HG03139 (cell line): Measurements from ENCODE around the gene DOK6.

ENCODE experiments used
- ATAC-seq: cut with Tn5 transposase; IDR thresholded peaks from one replicate; pipeline ENCODE4 v1.9.1; 2021; ENCODE audit not compliant: unreplicated experiment

DOK6 gene

GRCh38 chr18:69677595-69677994, 276.9 kb downstream of the DOK6 start:
- no peak for ATAC-seq

GRCh38 chr18:69680123-69680522, 279.4 kb downstream of the DOK6 start:
- ATAC-seq: no peak

- ATAC-seq: no peak
Observed at GRCh38 chr18:69683176-69683575, 282.5 kb downstream of the DOK6 start.

- no peak for ATAC-seq
Observed at GRCh38 chr18:69684789-69685188, 284.1 kb downstream of the DOK6 start.

- ATAC-seq: no peak
Observed at GRCh38 chr18:69686861-69687260, 286.2 kb downstream of the DOK6 start.

- no peak for ATAC-seq
Observed at GRCh38 chr18:69689121-69689759, 288.6 kb downstream of the DOK6 start.

- ATAC-seq: peak; percentile 68
Observed at GRCh38 chr18:69691008-69691760, 290.5 kb downstream of the DOK6 start.

- ATAC-seq: no peak
Observed at GRCh38 chr18:69697069-69697468, 296.4 kb downstream of the DOK6 start.

- no peak for ATAC-seq
Observed at GRCh38 chr18:69697689-69698088, 297.0 kb downstream of the DOK6 start.

GRCh38 chr18:69701305-69701704, 300.6 kb downstream of the DOK6 start:
- no peak for ATAC-seq

- ATAC-seq: no peak
Observed at GRCh38 chr18:69703461-69703860, 302.8 kb downstream of the DOK6 start.

GRCh38 chr18:69705987-69706386, 305.3 kb downstream of the DOK6 start:
- ATAC-seq: no peak

- no peak for ATAC-seq
Observed at GRCh38 chr18:69708844-69709243, 308.2 kb downstream of the DOK6 start.

GRCh38 chr18:69715191-69715795, 314.6 kb downstream of the DOK6 start:
- no peak for ATAC-seq

- no peak for ATAC-seq
Observed at GRCh38 chr18:69717586-69717985, 316.9 kb downstream of the DOK6 start.

GRCh38 chr18:69718912-69719547, 318.3 kb downstream of the DOK6 start:
- ATAC-seq: no peak

- ATAC-seq: no peak
Observed at GRCh38 chr18:69720422-69720821, 319.7 kb downstream of the DOK6 start.

GRCh38 chr18:69723434-69723833, 322.7 kb downstream of the DOK6 start:
- ATAC-seq: no peak

- no peak for ATAC-seq
Observed at GRCh38 chr18:69725009-69725408, 324.3 kb downstream of the DOK6 start.

GRCh38 chr18:69725855-69726508, 325.3 kb downstream of the DOK6 start:
- ATAC-seq: no peak

GRCh38 chr18:69727912-69728572, 327.4 kb downstream of the DOK6 start:
- ATAC-seq: no peak
